NCI-H2196 treated with DMSO at 0.1 percent for 48 hours (cell line): ENCODE data around the gene PRSS22.

Experiments used
- DNase-seq: peaks from one replicate; lab custom pipeline; 2025; ENCODE audit not compliant: unreplicated experiment; lab: John Stamatoyannopoulos, UW

PRSS22 gene

DNA sequence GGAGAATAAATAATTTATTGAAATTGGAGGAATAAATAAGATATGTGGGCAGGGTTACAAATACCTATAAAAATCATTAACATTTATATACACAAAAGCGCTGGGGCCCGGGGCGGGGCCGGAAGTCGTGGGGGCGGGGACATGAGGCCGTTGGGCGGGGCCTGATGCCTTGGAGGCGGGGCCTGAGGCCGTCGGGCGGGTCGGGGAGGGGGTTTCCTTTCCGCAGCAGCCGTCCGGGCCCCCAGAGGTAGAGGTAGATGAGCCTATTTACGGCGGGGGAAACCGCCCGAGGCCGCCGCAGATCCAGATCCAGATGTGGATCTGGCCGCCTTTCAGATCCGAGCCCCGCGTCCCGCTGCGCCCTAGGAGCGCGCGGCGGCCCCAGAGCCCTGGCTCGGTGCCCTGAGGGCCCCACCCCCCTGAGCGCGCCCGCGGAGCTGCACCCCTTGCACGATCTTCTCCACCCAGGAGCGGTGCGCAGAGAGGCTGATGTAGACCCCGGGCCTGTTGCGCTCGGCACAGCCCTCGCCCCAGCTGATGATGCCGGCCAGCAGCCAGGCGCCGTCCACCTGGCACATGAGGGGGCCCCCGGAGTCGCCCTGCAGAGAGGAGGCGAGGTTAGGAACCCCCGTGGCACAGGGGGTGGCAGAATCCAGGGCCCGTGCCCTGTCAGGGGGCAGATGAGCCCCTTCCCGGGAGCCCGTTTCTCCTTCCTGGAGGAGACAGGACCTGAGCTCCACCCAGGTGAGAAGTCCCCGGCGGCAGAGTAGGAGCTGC is 5.1 kb downstream of the PRSS22 start:
- no peak for DNase-seq

DNA sequence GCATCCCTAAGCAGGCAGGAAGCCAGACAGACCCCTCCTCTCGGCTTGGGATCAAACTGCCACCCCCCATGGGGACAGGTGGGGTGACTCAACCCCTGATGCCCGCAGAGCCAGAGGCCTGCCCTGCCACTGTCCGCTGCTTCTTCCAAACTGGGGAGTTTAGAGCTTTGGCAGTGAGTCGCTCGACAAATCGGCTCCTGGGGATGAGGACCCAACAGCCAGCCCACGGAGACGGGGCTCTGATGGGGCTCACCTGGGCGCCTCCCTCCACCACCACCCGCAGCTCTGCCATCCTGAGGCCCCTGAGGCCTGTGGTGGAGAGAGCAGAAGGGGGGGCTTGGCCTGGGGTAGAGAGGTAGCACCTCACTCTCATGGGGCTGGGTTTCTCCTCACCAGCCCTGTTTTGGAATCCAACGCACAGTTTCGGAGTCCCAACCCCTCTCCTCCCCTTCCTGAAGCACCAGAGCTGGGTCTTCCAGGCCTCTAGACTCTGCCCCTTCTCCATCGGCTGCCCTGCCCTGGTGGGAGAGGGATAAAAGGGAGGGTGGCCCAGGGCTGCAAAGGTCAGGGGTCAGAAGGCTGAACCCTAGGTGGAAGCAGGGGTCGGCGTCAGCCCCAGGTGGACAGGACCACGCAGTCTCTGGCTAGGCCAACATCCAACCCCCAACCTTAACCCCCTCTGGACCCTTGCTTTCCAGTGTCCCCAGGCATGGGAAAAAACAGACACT is 5.8 kb downstream of the PRSS22 start:
- DNase-seq, result no peak

DNA sequence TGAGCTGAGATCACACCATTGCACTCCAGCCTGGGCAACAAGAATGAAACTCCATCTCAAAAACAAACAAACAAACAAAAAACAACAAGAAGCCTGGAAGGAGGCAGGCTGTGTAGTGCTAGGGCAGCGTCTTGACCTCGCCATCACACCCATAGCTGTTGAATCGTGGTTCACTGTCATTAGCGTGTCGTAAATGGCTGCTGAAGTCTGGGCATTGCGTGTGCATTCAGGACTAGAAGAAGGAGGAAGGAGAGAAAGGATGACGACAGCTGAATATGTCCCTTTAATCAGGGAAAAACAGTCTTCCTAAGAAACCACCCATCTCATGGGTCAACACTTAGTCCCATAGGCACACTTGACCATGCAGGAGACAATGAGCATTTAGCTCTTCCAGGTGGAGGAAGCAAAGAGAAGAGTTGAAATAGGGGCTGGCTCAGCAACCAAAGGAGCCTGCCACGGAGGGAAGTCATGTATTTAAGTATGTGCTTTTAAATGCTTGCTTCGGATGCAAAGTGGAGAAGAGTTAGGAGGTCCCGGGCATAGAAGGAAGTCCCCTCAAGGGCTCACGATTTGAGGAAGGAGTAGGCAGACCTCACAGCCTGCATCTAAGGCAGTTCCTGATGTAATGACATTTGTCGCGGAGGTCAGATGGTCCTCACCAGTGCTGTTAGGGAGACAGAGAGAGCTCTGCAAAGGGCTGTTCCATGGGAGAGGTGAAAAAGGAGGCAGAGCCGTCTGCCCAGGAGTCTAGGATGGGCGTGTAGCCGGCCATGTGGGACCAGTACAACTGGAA is 8.8 kb downstream of the PRSS22 start:
- no peak for DNase-seq

DNA sequence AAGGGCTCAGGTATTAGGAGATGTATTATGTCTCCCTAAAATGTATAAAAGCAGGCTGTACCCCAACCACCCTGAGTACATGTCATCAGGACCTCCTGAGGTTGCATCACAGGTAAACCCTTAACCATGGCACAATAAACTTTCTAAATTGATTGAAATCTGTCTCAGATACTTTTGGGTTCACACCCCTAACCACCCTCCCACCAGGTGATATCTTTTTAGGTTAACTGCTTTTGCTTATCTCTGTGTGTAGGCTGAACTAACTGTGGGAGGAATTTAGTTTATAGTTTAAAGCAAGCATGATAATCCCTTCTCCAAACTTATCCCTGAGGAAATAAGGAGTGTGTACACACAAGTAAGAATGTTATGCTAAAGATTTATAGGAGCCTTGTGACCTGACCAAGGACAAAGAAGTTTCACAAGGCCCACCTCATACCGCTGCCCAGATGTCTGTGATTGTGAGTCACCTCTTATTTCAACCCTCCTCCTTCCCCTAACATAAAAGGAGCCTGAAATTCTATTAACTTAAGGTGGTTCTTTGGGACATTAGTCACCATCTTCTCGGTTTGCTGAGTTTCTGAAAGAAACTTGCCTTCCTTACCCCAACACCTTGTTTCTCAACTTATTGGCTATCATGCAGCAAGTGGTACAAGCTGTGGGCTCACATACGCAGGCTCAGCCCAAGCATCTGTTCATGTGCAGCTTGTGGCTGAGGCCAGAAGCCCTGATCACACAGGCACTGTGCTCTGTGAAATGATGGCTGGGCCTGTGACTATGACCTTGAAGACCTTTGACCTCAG is 11.3 kb downstream of the PRSS22 start:
- DNase-seq, result no peak

DNA sequence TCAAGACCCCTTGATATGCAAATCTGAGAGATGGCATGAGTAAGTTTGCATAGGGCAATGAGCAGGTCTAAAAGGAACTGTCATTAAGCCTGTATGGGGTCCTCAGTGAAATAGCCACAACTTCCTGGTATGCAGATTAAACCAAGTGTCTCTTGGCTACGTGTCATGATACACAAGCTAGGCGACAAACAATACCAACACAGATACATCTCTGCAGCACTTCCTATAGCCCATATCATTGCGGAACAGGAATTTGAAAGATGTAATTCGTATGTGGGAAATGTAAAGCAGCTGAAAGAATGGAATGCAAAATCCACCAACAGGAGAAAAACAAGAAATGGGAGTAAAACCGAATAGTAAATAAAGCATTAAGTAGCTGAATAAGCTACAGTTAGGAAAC is 12.9 kb downstream of the PRSS22 start:
- DNase-seq, result no peak

DNA sequence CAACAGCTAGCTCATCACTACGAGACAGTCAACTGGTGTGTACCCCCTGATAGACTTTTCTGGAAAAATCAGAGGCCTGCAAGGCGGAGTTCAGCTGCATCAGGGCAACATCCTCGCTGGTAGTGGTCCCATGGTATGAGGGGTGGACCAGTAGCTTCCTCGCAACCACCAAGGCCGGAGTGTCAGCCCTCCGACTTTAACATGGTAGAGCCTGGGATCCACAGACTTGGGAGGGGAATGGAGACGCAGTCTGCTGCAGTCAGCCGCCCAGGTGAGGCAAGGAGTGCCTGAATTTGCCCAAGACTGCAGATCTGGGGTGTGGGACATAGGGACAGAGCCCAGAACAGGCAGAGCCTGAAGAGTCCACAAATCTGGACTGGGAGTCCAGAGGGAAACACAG is 14.4 kb downstream of the PRSS22 start:
- DNase-seq, result no peak

DNA sequence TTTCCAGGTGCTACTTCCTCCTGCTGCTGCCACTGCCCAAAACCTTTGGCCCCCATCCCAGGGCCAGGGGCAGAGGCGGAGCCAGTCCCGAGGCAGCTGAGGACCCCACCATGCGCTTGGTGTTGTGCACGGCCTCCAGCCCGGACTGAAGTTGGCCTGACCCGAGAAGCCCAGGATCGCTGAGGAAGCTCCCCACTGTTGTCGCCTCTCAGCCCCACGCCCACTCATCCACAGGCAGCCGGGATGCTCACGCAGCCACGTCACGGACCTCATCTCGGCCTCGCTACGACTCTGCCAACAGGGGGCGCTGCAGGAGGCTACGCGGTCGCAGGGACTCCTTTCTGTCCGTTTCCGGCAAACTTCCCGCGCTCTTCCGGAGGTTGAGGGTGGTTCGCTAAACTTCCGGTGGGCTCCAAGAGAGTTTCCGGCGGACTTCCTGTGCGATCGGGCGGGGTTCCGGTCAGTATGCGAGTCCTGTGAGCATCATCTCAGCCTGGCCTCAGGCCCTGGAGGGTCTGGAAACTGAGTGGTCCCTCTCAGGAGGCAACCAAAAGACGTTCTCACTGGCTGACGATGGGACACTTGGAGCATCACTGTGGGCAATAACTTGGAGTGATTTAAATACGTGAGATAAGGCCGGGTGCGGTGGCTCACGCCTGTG is 15.5 kb downstream of the PRSS22 start:
- DNase-seq, result no peak

DNA sequence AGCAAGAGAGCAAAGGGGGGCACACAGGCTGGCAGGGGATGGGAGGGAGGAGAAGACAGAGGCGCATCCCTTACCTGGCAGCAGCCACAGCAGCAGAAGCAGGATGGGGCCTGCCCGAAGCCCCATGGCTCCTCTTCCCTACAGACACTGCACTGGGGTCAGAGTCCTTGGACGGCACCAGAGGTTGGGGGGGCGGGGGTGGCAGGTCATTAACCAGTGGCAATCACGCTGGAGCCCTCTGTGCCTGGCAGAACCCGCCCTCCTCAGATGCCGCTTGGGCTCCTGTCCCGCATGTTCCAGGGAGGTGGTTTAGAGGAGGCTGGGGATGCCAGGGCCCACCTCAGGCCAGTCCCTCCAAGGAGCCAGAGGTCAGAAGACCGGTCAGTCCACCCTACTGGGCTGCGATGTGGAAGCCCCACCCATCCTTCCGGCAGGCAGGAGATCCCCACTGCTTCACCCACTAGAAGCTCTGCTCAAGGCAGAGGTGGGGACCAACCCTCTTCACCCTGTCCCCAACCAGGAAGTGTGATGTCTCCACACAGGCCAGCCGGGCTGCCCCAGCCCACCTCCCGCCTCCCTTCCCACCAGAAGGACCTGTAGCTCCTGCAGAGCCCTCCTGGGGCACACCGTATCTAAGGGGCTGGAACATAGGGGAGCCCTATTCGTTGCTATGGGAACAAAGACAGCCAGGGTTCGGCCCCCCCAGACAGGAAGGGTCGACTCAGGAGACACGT is 16.2 kb downstream of the PRSS22 start:
- DNase-seq, result no peak

DNA sequence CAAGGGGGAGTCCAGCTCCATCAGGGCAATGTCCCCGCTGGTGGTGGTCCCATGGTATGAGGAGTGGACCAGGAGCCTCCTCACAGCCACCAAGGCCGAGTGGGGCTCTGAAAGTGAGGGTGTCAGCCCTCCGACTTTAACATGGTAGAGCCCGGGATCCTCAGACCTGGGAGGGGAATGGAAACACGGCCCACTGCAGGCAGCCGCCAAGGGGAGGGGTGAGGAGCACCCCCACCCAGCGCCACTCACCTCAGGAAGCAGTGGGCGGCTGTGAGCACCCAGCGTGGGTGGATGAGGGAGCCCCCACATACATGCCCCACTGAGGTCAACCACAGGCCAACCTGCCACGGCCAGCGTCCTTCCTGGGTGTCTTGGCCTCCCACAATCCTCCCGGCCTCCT is 17.1 kb downstream of the PRSS22 start:
- DNase-seq, result no peak

DNA sequence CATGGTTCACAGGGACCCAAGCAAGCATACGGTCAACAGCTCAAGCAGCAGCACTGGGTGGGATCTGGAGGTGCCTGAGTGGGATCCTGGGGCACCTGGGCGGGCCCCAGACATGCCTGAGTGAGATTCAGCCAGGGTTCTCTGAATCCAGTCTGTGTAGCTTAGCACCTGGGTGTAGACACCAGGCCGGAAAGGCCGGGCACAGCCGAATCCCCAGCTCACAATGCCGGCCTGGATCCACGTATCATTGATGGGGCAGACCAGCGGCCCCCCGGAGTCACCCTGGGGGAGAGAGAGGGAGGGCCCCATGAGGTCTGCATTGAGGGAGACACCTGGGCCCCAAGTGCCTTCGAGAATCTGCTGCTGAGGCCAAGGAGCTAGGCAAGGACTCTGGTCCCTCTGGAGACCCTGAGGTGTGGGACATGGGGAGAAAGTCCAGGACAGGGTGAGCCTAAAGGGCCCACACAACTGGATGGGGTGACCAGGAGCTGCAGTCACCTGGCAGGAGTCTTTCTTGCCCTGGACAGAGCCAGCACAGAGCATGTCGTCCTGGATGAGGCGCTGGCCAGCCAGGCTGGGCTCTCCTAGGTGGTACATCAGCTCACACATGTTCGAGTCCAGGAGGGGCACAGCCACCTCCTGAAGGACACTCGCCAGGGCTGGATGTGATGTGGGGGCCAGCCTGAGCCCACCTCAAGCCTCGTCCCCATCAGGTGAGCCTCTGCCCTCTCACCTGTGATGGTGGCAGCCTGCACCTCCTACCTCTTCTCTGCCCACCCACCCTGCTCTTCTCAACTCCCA is 18.1 kb downstream of the PRSS22 start:
- no peak for DNase-seq

DNA sequence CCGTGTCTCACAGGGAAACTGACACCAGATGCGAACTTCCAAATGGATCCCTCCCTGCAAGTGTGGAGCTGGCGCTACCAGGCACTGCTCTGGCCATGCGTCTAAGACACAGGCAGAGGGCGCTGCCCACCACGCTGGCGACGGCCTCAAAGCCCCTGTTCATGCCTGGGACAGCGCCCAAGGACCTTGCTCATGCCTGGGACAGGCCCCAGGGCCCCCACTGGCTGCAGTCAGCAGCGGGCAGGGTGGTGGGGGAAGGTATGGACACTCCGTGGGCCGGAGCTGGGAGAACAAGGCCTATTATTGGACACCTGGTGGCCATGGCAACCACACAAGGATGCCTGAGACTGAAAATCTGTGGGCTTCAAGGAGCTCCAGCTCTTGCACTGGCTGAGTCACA is 19.0 kb downstream of the PRSS22 start:
- no peak for DNase-seq

DNA sequence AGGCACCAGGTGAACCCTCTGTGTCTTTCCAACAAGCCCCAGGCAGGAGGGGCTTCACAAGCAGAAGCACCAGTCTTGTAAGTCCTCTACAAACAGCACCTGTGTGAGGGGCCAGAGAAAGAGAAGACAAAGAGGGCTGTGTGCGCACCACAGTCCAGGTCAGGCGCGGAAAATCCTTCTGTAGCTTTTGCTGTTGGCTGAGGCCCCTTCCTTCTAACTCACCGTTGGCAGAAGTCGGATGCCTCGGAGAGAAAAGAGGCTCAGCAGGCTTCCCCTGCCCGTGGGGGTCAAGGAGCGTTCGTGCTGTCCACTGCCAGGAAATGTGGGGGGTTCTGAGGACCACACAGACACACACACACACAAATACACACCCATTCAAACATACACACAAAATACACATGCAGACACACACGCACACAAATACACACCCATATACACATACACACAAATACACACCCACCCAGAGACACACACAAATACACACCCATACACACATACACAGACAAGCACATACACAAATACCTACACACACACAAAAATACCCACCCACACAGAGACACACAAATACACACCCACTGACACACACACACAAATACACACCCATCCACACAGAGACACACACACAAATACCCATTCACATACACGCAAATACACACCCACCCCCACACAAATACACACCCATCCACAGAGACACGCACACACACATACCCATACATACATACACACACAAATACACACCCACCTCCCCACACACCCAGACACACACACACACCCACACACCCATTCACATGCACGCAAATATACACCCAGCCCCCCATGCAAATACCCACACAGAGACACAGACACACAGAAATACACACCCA is 21.1 kb downstream of the PRSS22 start:
- no peak for DNase-seq

DNA sequence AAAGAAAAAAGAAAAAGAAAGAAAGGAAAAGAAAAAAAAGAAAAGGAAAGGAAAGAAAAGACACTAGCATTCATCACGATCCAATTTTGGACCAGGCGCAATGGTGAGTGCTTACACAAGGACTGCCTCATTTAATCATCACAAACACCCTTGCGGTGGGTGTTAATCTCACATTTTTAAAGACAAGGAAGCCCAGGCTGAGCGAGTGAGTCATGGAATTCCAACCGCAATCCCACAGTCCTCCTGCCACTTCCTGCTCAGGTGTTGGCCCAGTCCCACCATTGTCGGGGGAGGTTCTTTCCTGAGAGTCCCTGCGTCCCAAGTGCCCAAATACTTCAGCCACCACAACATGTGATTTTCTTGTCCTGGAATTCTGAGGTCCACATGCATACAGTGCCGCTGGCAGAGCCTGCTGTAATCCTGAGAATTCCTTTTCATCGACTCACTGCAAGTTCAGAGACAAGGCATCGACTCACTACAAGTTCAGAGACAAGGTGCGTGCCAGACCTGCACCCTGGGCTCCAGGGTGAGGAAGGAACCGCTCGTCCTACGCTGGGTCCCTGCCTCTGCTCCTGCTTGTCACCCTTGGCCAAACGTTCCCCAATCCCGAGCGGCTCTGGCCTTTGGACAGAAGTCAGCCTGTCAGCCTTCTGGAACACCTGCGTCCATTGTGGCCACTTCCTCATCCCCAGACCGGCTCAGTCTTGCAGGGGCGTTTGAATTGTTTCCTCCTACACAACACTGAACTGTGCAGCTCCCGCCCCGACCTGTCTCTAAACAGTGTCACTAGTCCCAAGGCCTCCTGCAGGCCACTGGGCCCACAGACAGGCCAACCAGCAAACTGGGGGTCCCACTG is 22.1 kb downstream of the PRSS22 start:
- DNase-seq, result no peak

DNA sequence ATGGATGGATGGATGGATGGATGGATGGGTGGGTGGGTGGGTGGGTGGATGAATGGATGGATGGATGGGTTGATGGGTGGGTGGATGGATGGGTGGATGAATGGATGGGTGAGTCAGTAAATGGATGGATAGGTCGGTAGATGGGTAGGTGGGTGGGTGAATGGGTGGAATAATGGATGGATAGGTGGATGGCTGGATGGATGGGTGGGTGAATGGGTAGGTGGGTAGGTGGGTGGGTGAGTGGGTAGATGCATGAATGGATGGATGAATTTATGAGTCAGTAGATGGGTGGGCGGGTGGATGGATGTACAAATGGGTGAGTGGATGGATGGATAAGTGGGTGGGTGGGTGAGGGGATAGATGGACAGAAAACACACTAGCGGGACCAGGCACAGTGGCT is 23.0 kb downstream of the PRSS22 start:
- DNase-seq, result no peak

DNA sequence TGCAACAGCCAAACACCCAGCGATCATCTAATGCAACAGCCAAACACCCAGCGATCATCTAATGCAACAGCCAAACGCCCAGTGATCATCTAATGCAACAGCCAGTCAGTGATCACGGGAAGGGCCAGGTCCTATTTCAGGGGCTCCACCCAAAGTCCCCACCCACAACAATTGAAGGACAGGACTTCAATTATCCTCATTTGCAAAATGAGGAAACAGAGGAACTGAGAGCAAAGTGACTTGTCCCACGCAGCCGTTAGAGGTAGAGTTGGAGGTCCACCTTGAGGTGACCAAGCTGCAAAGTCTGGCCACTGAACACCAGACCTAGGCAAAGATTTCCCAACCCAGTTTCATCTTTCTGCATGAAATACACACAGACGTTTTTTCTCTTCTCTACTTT is 24.2 kb downstream of the PRSS22 start:
- DNase-seq, result no peak

DNA sequence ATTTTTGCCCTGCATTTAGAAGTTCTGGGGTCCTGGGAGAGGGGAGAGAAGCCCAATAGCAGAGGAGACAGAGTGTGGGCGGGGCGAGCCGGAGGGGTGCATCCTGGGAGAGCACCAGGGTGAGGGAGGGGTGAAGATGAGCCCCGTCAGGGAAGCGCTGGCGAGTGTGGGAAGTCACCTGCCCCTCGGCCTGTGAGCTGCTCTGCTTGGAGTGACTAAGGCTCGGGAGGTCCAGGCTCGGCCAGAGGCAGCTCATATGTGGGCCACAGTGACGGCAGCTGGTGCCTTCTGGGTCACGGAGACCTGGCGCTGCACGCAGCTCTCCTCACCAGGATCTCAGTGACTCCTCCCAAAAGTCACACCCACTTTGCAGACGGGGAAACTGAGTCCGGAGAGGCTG is 26.8 kb downstream of the PRSS22 start:
- DNase-seq, result no peak

DNA sequence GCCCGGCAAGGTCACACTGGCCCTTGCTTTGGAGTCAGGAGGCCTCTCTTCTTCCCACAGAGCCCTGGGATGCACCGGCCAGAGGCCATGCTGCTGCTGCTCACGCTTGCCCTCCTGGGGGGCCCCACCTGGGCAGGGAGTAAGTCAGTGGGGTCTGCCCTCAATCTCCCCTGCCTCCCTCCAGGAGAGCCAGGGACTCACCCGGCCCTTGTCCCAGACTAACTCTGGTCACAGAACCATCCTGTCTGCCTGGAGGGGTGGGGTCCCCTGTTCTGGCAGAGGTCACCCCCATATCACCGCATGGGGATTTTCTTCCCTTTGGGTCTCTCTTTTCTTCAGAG is 27.6 kb downstream of the PRSS22 start:
- DNase-seq, result no peak
